ENCODE data around the gene SLF2. TPM values are rescaled to one million over a fixed set of nuclear protein-coding genes. Genes with fewer than 3 reads are reported as not detected.

Gene SLF2
- total and polyA plus RNA-seq, 9 of the 15 experiments (the other 6 are each of a cell fraction or from before 2014, with no cell fraction given), result 1.7 to 18.4 (median 7.8) TPM

DNA sequence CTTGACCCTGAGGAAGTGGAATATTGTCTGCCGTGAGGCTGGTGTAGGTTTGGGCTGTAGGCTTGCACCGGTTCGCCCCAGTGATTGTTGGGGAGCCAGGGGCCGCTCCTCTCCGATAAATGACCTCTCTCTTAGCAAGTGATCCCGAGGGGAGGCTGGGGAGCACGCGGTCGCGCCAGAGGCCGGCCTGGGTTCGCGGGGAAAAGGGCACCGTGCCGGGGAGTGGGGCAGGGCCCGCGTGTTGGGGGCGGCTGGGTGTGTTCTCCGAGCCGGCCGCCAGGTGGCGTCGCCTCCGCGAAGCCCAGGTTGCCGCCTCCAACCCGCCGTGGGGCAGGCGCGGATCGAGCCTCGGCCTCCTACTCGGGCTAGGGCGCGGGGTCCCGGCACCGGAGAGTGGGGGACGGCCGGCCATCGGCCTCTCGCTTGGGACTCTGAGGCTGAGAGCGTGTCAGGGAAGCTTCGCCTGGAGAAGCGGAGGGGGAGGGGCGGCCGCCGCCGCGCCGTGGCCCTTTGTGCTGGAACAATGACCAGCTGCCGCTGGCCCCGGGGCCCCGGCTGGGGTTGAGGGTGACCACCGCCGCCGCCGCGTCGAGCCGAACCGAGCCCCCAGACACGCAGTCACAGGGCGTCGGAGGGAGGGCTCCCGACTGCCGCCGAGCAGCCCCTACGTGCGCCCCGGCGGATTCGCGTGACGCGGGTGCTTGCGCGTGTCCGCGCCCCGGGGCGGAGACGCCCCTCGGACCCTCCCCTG, 86.4 kb downstream of the SLF2 start (continued):
- TF ChIP-seq ATF1 (CRISPR knock-in tag; IDR thresholded peaks at IDR 0.05), result 0 out of 2 replicates have a peak, but pooled peaks have one; percentile 35
- peak; percentile 84 for TF ChIP-seq ATF1 (tag; IDR thresholded peaks at IDR 0.05)
- 0 out of 2 replicates have a peak, but pooled peaks have one; percentile 10 for TF ChIP-seq ZFP1 (CRISPR knock-in tag; IDR thresholded peaks at IDR 0.05)
- no peak for TF ChIP-seq JUN (IDR thresholded peaks at IDR 0.05; ENCODE audit: borderline replicate concordance, low read depth, low read length)
- 0 out of 2 replicates have a peak, but pooled peaks have one; percentile 51 for TF ChIP-seq JUN (CRISPR knock-in tag; IDR thresholded peaks at IDR 0.05; ENCODE audit: borderline replicate concordance)
- 0 out of 2 replicates have a peak, but pooled peaks have one; percentile 66 for TF ChIP-seq NR4A1 (CRISPR knock-in tag; IDR thresholded peaks at IDR 0.05)
- no peak for TF ChIP-seq NR4A1 (tag; IDR thresholded peaks at IDR 0.05)
- TF ChIP-seq ZNF511 (CRISPR knock-in tag; IDR thresholded peaks at IDR 0.05), result no peak; the same call in 1 of the 2 replicates
- 0 out of 2 replicates have a peak, but pooled peaks have one; percentile 31 for TF ChIP-seq ZNF175 (CRISPR knock-in tag; IDR thresholded peaks at IDR 0.05; ENCODE audit: low read depth)
- 0 out of 2 replicates have a peak, but pooled peaks have one; percentile 10 for TF ChIP-seq MTA2 (IDR thresholded peaks at IDR 0.05; ENCODE audit: low read depth)
- TF ChIP-seq TBP (optimal IDR thresholded peaks at IDR 0.05; ENCODE audit: low read depth, low read length), result peak; percentile 3
- TF ChIP-seq PRMT5 (CRISPR knock-in tag; IDR thresholded peaks at IDR 0.05), result no peak
- TF ChIP-seq THRB (CRISPR knock-in tag; conservative IDR thresholded peaks at IDR 0.05), result 0 out of 2 replicates have a peak, but pooled peaks have one; percentile 18
- peak; percentile 36 to 55; a peak in 3 of 4 replicates for TF ChIP-seq RAD21 (CRISPR knock-in tag; conservative IDR thresholded peaks at IDR 0.05 in 1 of 2, IDR thresholded peaks at IDR 0.05 in 1 of 2)
- no peak for TF ChIP-seq RFX5 (IDR thresholded peaks at IDR 0.05; ENCODE audit: low read depth, low read length)
- TF ChIP-seq CBFA2T3 (IDR thresholded peaks at IDR 0.05), result no peak
- TF ChIP-seq NRF1 (conservative IDR thresholded peaks at IDR 0.05 in 1 of 2, IDR thresholded peaks at IDR 0.05 in 1 of 2), result peak; percentile 62 to 71; a peak in 3 of 4 replicates
- TF ChIP-seq TRIM25 (IDR thresholded peaks at IDR 0.05; ENCODE audit: borderline replicate concordance), result no peak
- TF ChIP-seq CTBP1 (IDR thresholded peaks at IDR 0.05; ENCODE audit: borderline replicate concordance), result peak; percentile 58
- peak; percentile 62; the same call in 1 of the 2 replicates for TF ChIP-seq CREB1 (IDR thresholded peaks at IDR 0.05)
- TF ChIP-seq CREB1 (CRISPR knock-in tag; IDR thresholded peaks at IDR 0.05), result peak; percentile 64; the same call in 1 of the 2 replicates
- TF ChIP-seq ZNF639 (CRISPR knock-in tag; conservative IDR thresholded peaks at IDR 0.05 in 1 of 2, IDR thresholded peaks at IDR 0.05 in 1 of 2), result peak in 1 of 2 experiments; percentile 68; a peak in 2 of 4 replicates
